SK-N-SH (cell line): ENCODE data around the gene DNAH10.

Source experiments
- CHD2 ChIP-seq: fragments of 150-350 bp; IDR thresholded peaks from 2 replicates; pipeline ENCODE4 v1.6.1; 2018; ENCODE audit warnings: low read length; ENCODE audit not compliant: partially characterized antibody
- EZH2phosphoT487 ChIP-seq: fragments of 200-600 bp; sonication (generic); IDR thresholded peaks from 2 replicates; pipeline ENCODE4 v1.6.1; 2017; ENCODE audit warnings: low read depth, mixed run types, mild to moderate bottlenecking, antibody characterized with exemption, moderate library complexity, borderline replicate concordance
- FOXJ3 ChIP-seq: sonication (generic); formaldehyde crosslinking; IDR thresholded peaks from 2 replicates; pipeline ENCODE4 v1.5.1; 2020; ENCODE audit warnings: mild to moderate bottlenecking, missing genetic modification reagents
- FOXM1 ChIP-seq: IDR thresholded peaks from 2 replicates; pipeline ENCODE4 v1.4.0; 2012; ENCODE audit warnings: low read depth, mild to moderate bottlenecking
- GABPA ChIP-seq: IDR thresholded peaks from 2 replicates; pipeline ENCODE4 v1.4.0; 2012; ENCODE audit warnings: low read depth, mild to moderate bottlenecking
- POLR2AphosphoS5 ChIP-seq: IDR thresholded peaks from 2 replicates; pipeline ENCODE4 v1.6.1; 2012; ENCODE audit warnings: low read depth, low read length
- RAD21 ChIP-seq: IDR thresholded peaks from 2 replicates; pipeline ENCODE4 v1.6.1; 2012; ENCODE audit warnings: mild to moderate bottlenecking, low read length
- RFX5 ChIP-seq: IDR thresholded peaks from 2 replicates; pipeline ENCODE4 v1.6.1; 2012; ENCODE audit warnings: mild to moderate bottlenecking, improper control_type of control experiment, low read length
- TF ChIP-seq, protein P1 (sequence below): IDR thresholded peaks from 2 replicates; pipeline ENCODE4; 2012
- TF ChIP-seq, protein P2 (sequence below): fragments of 200-600 bp; sonication (generic); IDR thresholded peaks from 2 replicates; pipeline ENCODE4 v1.6.1; 2017; ENCODE audit warnings: antibody characterized with exemption, mild to moderate bottlenecking, moderate library complexity

DNA sequence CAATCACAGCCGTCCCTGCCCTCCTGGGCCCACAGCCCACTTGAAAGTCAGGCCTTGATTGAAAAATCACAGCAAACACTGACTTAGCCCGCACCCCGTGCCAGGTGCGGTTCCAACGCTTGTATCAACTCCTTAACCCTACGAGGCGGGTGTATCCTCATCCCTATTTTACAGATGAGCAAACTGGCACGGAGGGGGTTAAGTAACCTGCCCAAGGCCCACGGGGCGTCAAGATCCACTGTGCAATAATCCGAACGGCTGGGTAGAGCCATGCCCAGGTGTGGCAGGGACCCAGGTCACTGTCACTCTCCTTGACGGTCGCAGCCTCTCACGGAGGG lies 583 bp downstream of the DNAH10 start:
- TF ChIP-seq FOXJ3 (CRISPR knock-in tag) (no peak), CHD2 (no peak), GABPA (no peak), RFX5 (no peak), FOXM1 (no peak), RAD21 (no peak), EZH2phosphoT487 (no peak), POLR2AphosphoS5 (no peak)
- TF ChIP-seq, protein P1, sequence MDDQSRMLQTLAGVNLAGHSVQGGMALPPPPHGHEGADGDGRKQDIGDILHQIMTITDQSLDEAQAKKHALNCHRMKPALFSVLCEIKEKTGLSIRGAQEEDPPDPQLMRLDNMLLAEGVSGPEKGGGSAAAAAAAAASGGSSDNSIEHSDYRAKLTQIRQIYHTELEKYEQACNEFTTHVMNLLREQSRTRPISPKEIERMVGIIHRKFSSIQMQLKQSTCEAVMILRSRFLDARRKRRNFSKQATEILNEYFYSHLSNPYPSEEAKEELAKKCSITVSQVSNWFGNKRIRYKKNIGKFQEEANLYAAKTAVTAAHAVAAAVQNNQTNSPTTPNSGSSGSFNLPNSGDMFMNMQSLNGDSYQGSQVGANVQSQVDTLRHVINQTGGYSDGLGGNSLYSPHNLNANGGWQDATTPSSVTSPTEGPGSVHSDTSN, result no peak
- TF ChIP-seq, protein P2, sequence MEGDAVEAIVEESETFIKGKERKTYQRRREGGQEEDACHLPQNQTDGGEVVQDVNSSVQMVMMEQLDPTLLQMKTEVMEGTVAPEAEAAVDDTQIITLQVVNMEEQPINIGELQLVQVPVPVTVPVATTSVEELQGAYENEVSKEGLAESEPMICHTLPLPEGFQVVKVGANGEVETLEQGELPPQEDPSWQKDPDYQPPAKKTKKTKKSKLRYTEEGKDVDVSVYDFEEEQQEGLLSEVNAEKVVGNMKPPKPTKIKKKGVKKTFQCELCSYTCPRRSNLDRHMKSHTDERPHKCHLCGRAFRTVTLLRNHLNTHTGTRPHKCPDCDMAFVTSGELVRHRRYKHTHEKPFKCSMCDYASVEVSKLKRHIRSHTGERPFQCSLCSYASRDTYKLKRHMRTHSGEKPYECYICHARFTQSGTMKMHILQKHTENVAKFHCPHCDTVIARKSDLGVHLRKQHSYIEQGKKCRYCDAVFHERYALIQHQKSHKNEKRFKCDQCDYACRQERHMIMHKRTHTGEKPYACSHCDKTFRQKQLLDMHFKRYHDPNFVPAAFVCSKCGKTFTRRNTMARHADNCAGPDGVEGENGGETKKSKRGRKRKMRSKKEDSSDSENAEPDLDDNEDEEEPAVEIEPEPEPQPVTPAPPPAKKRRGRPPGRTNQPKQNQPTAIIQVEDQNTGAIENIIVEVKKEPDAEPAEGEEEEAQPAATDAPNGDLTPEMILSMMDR, result no peak
